Mammary epithelial cell (primary cell): Measurements from ENCODE around the gene OR4K15.

Experiments used
- EZH2 ChIP-seq: IDR thresholded peaks from 2 replicates; pipeline ENCODE4 v1.6.1; 2012; ENCODE audit warnings: low read length, inconsistent platforms, borderline replicate concordance
- TF ChIP-seq, protein P1 (sequence below), 2 donors: IDR thresholded peaks in 1 of 2; conservative IDR thresholded peaks in 1 of 2; 2 replicates each; pipeline ENCODE4 v1.5.1; 2011 to 2012; ENCODE audit warnings: inconsistent platforms in 2 of 2, low read length in 2 of 2, mild to moderate bottlenecking in 2 of 2, control low read depth in 1 of 2, low read depth in 1 of 2; ENCODE audit not compliant: insufficient read depth in 1 of 2; ENCODE audit errors: extremely low read depth in 1 of 2

DNA sequence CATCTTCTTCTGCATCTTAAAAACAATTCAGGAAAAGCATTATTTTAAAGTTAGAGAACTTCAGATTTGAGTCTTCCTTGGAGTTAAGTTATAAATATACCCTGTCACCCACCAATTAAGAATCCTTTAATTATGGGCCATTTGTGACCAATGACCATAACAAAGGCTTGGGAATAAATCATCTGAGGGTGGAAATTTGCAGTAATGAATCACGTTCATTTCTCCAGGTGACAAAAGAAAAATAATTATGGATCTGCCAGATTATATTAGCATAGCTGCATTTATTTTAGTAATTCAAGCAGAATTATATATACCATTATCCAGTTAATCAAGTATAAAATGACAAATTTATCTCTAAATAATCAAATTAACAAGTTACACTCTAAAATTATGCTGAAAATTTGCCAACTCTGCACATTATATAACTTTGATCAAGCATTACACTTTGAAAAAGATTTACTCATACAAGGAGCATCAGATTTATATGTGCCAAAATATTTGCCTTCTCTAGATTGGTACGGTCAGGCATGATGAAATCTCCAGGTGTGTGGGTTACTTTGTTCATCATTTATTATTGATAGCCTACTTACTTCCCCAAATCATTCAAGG lies 44.0 kb downstream of the OR4K15 start, which contains the start of gene OR4K14:
- TF ChIP-seq, protein P1, sequence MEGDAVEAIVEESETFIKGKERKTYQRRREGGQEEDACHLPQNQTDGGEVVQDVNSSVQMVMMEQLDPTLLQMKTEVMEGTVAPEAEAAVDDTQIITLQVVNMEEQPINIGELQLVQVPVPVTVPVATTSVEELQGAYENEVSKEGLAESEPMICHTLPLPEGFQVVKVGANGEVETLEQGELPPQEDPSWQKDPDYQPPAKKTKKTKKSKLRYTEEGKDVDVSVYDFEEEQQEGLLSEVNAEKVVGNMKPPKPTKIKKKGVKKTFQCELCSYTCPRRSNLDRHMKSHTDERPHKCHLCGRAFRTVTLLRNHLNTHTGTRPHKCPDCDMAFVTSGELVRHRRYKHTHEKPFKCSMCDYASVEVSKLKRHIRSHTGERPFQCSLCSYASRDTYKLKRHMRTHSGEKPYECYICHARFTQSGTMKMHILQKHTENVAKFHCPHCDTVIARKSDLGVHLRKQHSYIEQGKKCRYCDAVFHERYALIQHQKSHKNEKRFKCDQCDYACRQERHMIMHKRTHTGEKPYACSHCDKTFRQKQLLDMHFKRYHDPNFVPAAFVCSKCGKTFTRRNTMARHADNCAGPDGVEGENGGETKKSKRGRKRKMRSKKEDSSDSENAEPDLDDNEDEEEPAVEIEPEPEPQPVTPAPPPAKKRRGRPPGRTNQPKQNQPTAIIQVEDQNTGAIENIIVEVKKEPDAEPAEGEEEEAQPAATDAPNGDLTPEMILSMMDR (conservative IDR thresholded peaks at IDR 0.05 in 1 of 2, IDR thresholded peaks at IDR 0.05 in 1 of 2; ENCODE audit: extremely low read depth in 1 of 2, insufficient read depth in 1 of 2, low read depth in 1 of 2, low read length in 2 of 2): no peak
- no peak for TF ChIP-seq EZH2
